ENCODE measurements around the gene KRTAP11-1.

Gene KRTAP11-1, protein sequence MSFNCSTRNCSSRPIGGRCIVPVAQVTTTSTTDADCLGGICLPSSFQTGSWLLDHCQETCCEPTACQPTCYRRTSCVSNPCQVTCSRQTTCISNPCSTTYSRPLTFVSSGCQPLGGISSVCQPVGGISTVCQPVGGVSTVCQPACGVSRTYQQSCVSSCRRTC

DNA sequence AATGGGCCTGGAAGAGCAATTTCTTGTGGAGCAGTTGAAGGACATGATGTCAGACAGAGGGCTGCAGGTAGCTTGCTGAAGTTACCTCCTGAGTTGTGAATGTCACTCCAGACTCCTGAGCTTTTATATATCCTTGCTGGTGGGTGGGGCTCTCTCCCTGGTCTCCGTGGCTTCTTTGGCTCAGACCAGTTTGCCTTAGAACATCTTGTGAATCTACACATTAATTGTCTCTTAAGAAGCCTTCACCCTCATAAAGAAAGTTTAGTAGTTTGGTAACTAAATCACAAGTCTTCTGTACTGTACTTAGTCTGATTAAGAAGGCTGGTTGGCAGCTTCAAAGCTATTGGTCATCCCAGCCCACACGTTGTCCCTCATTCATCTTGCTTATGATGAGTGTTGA, at the start of gene KRTAP11-1:
TSS of gene KRTAP11-1 (minus strand) at position 101 of the 400 bp plus-strand sequence. CDS start at position 45, 56 bp downstream.
- Histone ChIP-seq H3K36me3 (ENCODE audit: control insufficient read depth, insufficient read depth, low read length) (no peaks in the 10 kb centered on the region), H3K4me3 (replicated peaks; ENCODE audit: low read depth, low read length) (no peak within 1 kb of the TSS), H3K27me3 (replicated peaks; ENCODE audit: control insufficient read depth, insufficient read depth, low read length) (no peaks in the 10 kb centered on the region)
- TF ChIP-seq, protein P1, sequence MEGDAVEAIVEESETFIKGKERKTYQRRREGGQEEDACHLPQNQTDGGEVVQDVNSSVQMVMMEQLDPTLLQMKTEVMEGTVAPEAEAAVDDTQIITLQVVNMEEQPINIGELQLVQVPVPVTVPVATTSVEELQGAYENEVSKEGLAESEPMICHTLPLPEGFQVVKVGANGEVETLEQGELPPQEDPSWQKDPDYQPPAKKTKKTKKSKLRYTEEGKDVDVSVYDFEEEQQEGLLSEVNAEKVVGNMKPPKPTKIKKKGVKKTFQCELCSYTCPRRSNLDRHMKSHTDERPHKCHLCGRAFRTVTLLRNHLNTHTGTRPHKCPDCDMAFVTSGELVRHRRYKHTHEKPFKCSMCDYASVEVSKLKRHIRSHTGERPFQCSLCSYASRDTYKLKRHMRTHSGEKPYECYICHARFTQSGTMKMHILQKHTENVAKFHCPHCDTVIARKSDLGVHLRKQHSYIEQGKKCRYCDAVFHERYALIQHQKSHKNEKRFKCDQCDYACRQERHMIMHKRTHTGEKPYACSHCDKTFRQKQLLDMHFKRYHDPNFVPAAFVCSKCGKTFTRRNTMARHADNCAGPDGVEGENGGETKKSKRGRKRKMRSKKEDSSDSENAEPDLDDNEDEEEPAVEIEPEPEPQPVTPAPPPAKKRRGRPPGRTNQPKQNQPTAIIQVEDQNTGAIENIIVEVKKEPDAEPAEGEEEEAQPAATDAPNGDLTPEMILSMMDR (IDR thresholded peaks at IDR 0.05; ENCODE audit: insufficient read depth, low read length, poor library complexity, severe bottlenecking), result no peak
- no peak for DNase-seq (ENCODE audit: extremely low read depth, insufficient read length)

DNA sequence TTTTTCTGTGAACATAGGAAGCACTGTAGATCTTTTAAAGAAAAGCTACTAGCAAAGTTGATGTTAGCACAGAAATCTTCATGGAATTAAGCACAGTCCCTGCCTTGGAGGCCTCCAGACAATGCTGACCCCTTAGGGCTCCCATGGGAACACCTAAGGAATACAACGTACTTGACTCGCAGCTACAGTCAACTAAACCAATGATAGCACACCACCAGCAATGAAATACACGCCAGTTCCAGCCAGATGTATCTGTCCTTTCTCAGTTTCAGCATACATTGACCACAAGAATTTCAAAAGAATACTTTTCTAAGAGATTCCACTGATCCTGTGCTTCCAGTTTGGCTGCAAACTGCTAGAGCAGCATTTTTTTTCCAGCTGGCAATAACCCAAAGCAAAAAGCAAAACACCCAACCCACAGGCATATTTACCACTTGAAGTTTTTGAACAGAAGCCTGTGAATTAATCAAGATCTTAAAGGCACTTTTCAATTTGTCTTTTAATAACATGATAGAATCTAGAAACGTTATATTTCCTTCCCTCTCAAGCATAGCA, 42.8 kb upstream of the KRTAP11-1 start:
- Histone ChIP-seq H3K27me3 (replicated peaks; ENCODE audit: control insufficient read depth, insufficient read depth, low read length) (no peaks in the 10 kb centered on the region), H3K4me3 (replicated peaks; ENCODE audit: low read depth, low read length) (no peak overlapping the region), H3K36me3 (ENCODE audit: control insufficient read depth, insufficient read depth, low read length) (no peaks in the 10 kb centered on the region)
- TF ChIP-seq, protein P1 (IDR thresholded peaks at IDR 0.05; ENCODE audit: insufficient read depth, low read length, poor library complexity, severe bottlenecking), result no peak
- DNase-seq (ENCODE audit: extremely low read depth, insufficient read length), result no peak

DNA sequence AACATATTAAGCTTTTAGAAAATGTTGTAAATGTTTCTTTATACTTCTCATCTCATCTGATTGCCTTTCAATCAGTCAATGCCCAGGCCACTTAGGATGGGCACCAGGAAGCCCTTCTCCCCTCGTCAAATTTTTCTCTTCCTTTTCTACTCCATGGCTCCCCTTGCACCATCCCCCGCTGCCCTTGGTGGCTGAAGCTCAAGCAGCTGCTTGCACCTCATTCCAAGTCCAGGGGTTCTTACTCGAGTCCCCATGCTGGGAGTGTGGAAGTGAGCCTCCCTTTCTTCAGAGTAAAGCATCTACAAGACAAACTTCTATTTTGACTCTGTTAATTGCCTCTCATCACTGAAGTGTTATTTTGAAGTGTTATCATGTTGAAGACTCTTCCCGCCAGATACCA, 39.7 kb upstream of the KRTAP11-1 start:
- TF ChIP-seq, protein P1 (IDR thresholded peaks at IDR 0.05; ENCODE audit: insufficient read depth, low read length, poor library complexity, severe bottlenecking), result no peak
- H3K27me3 ChIP-seq (replicated peaks; ENCODE audit: control insufficient read depth, insufficient read depth, low read length), result no peaks in the 10 kb centered on the region
- no peak overlapping the region for H3K4me3 ChIP-seq (replicated peaks; ENCODE audit: low read depth, low read length)
- no peaks in the 10 kb centered on the region for H3K36me3 ChIP-seq (ENCODE audit: control insufficient read depth, insufficient read depth, low read length)
- no peak for DNase-seq (ENCODE audit: extremely low read depth, insufficient read length)

DNA sequence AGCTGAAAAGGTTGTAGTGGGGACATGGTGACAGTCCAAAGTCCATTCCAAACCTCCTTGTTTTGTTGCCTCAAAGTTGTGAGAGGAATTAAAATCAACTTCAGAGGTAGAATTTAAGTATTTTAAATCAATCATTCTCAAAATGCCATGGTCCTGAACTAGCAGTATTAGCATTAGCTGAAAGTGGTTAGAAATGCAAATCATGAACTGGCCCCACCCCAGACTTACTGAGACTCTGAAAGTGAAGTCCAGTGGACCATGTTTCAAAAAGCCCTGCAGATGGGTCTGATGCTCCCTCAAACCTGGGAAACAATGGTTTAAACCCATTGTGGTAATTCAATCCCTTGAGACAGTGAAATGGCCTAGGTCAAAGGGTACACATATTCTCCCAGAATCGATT, 36.2 kb upstream of the KRTAP11-1 start:
- Histone ChIP-seq H3K36me3 (ENCODE audit: control insufficient read depth, insufficient read depth, low read length) (no peaks in the 10 kb centered on the region), H3K27me3 (replicated peaks; ENCODE audit: control insufficient read depth, insufficient read depth, low read length) (no peaks in the 10 kb centered on the region), H3K4me3 (replicated peaks; ENCODE audit: low read depth, low read length) (no peak overlapping the region)
- TF ChIP-seq, protein P1 (IDR thresholded peaks at IDR 0.05; ENCODE audit: insufficient read depth, low read length, poor library complexity, severe bottlenecking), result no peak
- no peak for DNase-seq (ENCODE audit: extremely low read depth, insufficient read length)

DNA sequence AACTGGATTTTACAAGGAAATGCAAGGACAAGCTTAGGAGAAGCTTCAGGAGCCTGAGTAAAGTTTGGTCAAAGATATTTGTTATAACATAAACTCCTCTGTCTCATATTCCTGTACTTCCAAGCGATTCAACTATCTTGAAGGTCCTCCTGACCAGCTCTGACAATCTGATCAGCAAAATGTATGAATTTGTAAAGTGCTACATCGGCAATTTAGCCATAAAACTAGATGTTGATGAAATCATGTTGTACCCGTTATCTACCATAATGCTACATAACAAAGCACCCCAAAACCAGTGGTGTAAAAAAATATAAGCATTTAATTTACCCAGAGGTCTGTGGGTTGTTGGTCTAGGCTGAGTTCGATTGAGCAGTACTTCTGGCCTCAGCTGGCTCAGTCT, 19.5 kb upstream of the KRTAP11-1 start:
- H3K27me3 ChIP-seq (replicated peaks; ENCODE audit: control insufficient read depth, insufficient read depth, low read length), result peaks cover 1% of the 10 kb centered on the region
- no peaks in the 10 kb centered on the region for H3K36me3 ChIP-seq (ENCODE audit: control insufficient read depth, insufficient read depth, low read length)
- TF ChIP-seq, protein P1 (IDR thresholded peaks at IDR 0.05; ENCODE audit: insufficient read depth, low read length, poor library complexity, severe bottlenecking), result no peak
- H3K4me3 ChIP-seq (replicated peaks; ENCODE audit: low read depth, low read length), result no peak overlapping the region
- no peak for DNase-seq (ENCODE audit: extremely low read depth, insufficient read length)

All from GM06990 (cell line).